ENCODE measurements around the gene DNAJB8.

Gene DNAJB8

GRCh38 chr3:128482666-128483656 is 16.3 kb upstream of the DNAJB8 start:
- DNase-seq = no peak

GRCh38 chr3:128482175-128482574 is 15.5 kb upstream of the DNAJB8 start:
- no peak for DNase-seq

- DNase-seq = no peak
Observed at GRCh38 chr3:128481438-128481942, 14.8 kb upstream of the DNAJB8 start.

- DNase-seq = no peak
Observed at GRCh38 chr3:128480717-128481437, 14.2 kb upstream of the DNAJB8 start.

GRCh38 chr3:128480278-128480677 is 13.6 kb upstream of the DNAJB8 start:
- no peak for DNase-seq

GRCh38 chr3:128479558-128480086 is 12.9 kb upstream of the DNAJB8 start:
- DNase-seq = no peak

- DNase-seq = no peak
Observed at GRCh38 chr3:128478576-128479506, 12.2 kb upstream of the DNAJB8 start.

GRCh38 chr3:128476659-128477058 is 10.0 kb upstream of the DNAJB8 start:
- DNase-seq = no peak

- DNase-seq = no peak
Observed at GRCh38 chr3:128475355-128475754, 8.7 kb upstream of the DNAJB8 start.

GRCh38 chr3:128473737-128474136 is 7.0 kb upstream of the DNAJB8 start:
- DNase-seq = no peak

GRCh38 chr3:128473180-128473519 is 6.5 kb upstream of the DNAJB8 start:
- no peak for DNase-seq

GRCh38 chr3:128472449-128473179 is 5.9 kb upstream of the DNAJB8 start:
- no peak for DNase-seq

GRCh38 chr3:128471720-128472119 is 5.0 kb upstream of the DNAJB8 start:
- no peak for DNase-seq

GRCh38 chr3:128471110-128471509 is 4.4 kb upstream of the DNAJB8 start:
- DNase-seq = no peak

- DNase-seq = no peak
Observed at GRCh38 chr3:128470134-128470899, 3.6 kb upstream of the DNAJB8 start.

- DNase-seq = no peak
Observed at GRCh38 chr3:128469556-128469955, 2.9 kb upstream of the DNAJB8 start.

GRCh38 chr3:128468791-128469527 is 2.3 kb upstream of the DNAJB8 start:
- DNase-seq = no peak

- no peak for DNase-seq
Observed at GRCh38 chr3:128468285-128468790, 1.6 kb upstream of the DNAJB8 start.

- DNase-seq = no peak
Observed at GRCh38 chr3:128464702-128465101, 2.0 kb downstream of the DNAJB8 start.

GRCh38 chr3:128464188-128464587 is 2.5 kb downstream of the DNAJB8 start:
- no peak for DNase-seq

All from activated gamma-delta T cell treated with Interleukin-2 at 50 U/mL for 16 hours (primary cell).